PC-9 (cell line): ENCODE measurements around the gene MGST1. TPM values are rescaled to one million over a fixed set of nuclear protein-coding genes. Genes with fewer than 3 reads are reported as not detected.
A peak's percentile ranks its signal among the peaks of the same experiment; 100 is the strongest.
"Not testable (repeated sequence)": the region's sequence is repeated elsewhere in the genome, so short reads cannot be mapped to it uniquely, and the experiment has no call there.

ENCODE experiments used
- BruUV-seq: library from RNA; stranded (reverse); fragments of 400-500 nt; replicated peaks from 2 replicates; lab custom pipeline; 2021; lab: Mats Ljungman, UMichigan
- CTCF ChIA-PET: fragments of 300-600 bp; sonication (Branson Sonifier 250); formaldehyde crosslinking; loops from one replicate; lab custom pipeline; 2022; ENCODE audit warnings: antibody characterized with exemption; lab: Charles Lee
- POLR2A ChIA-PET: fragments of 300-600 bp; sonication (Branson Sonifier 250); formaldehyde crosslinking; loops from one replicate; lab custom pipeline; 2022; ENCODE audit warnings: antibody characterized with exemption; ENCODE audit not compliant: unreplicated experiment; lab: Charles Lee
- DNase-seq, 2 experiments: peaks; one replicate each; pipeline versions ENCODE4 v3.0.0 to v3.0.0-alpha.2; 2015 to 2022; ENCODE audit warnings: mixed read lengths in 1 of 2
- H2AFZ ChIP-seq: fragments of 200-600 bp; sonication (generic); 2 replicates; pipeline ENCODE4 v1.8.1; 2017; ENCODE audit warnings: antibody characterized with exemption
- H3F3A ChIP-seq: fragments of 200-600 bp; sonication (generic); 2 replicates; pipeline ENCODE4 v1.8.1; 2017; ENCODE audit warnings: antibody characterized with exemption, mild to moderate bottlenecking, low read depth; ENCODE audit not compliant: insufficient read depth
- H3K27ac ChIP-seq: fragments of 200-600 bp; sonication (generic); 2 replicates; pipeline ENCODE4 v1.6.1; 2016; ENCODE audit warnings: mixed run types
- H3K27me3 ChIP-seq: fragments of 200-600 bp; sonication (generic); 2 replicates; pipeline ENCODE4 v1.6.1; 2016; ENCODE audit warnings: low read depth, mixed run types; ENCODE audit not compliant: insufficient read depth
- H3K36me3 ChIP-seq: fragments of 200-600 bp; sonication (generic); 2 replicates; pipeline ENCODE4 v1.6.1; 2016; ENCODE audit warnings: low read depth, mixed run types
- H3K4me1 ChIP-seq: fragments of 200-600 bp; sonication (generic); replicated peaks from 2 replicates; pipeline ENCODE4 v1.6.1; 2016; ENCODE audit warnings: mixed run types; ENCODE audit not compliant: insufficient read depth
- H3K4me2 ChIP-seq: fragments of 200-600 bp; sonication (generic); 2 replicates; pipeline ENCODE4 v1.6.1; 2017; ENCODE audit warnings: mixed run types
- H3K4me3 ChIP-seq: fragments of 200-600 bp; sonication (generic); 2 replicates; pipeline ENCODE4 v1.6.1; 2016; ENCODE audit warnings: mixed run types
- H3K79me2 ChIP-seq: fragments of 200-600 bp; sonication (generic); 2 replicates; pipeline ENCODE4 v1.6.1; 2017; ENCODE audit warnings: low read depth, mixed run types
- H3K9me2 ChIP-seq: fragments of 200-600 bp; sonication (generic); 2 replicates; pipeline ENCODE4 v1.8.1; 2017; ENCODE audit warnings: mild to moderate bottlenecking; ENCODE audit not compliant: insufficient read depth
- H3K9me3 ChIP-seq: fragments of 200-600 bp; sonication (generic); 2 replicates; pipeline ENCODE4 v1.8.1; 2016; ENCODE audit warnings: low read depth; ENCODE audit not compliant: insufficient read depth
- H4K20me1 ChIP-seq: fragments of 200-600 bp; sonication (generic); 2 replicates; pipeline ENCODE4 v1.8.1; 2017; ENCODE audit not compliant: insufficient read depth
- EZH2 ChIP-seq: fragments of 200-600 bp; sonication (generic); IDR thresholded peaks from 2 replicates; pipeline ENCODE4 v1.8.0; 2017; ENCODE audit warnings: antibody characterized with exemption, low read depth
- intact Hi-C: fragments of 100-400 bp; cut with micrococcal nuclease; formaldehyde crosslinking; loops from one replicate; pipeline ENCODE4 v1.10.0; 2022; ENCODE audit not compliant: unreplicated experiment
- total RNA-seq: library from RNA; stranded (reverse); gene quantifications from 2 replicates; pipeline ENCODE4 v1.2.3, GENCODE V29; 2021
- TF ChIP-seq, protein P1 (sequence below): fragments of 200-600 bp; sonication (generic); conservative IDR thresholded peaks from 2 replicates; pipeline ENCODE4 v1.6.1; 2017; ENCODE audit warnings: mixed run types, antibody characterized with exemption, mild to moderate bottlenecking, moderate library complexity

Gene MGST1
- total RNA-seq, 1 experiment from 2014 or later = 766 TPM

DNA sequence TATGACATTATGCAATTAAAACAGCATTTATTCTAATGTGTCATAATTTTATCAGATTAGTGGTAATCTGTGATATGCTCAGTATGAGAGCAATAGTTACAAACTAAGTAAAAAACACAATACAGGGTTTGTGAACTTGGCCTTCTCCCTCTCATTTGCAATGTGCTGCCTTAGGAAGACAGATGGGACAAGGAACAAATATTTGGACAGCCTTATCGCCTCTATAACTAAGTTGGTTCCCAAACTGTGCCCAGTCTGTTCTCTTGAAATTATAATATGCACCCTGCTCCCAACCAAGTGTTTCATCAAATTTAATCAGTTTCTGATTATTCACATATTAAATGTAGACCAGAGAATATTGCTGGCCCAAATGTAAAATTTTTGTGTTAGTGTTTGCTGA is 22.7 kb downstream of the MGST1 start:
- Histone ChIP-seq H3K79me2 (no peaks in the 10 kb centered on the region), H3K27ac (no peak overlapping the region), H3K9me2 (no peaks in the 10 kb centered on the region), H3K27me3 (no peaks in the 10 kb centered on the region), H4K20me1 (no peaks in the 10 kb centered on the region), H2AFZ (no peak overlapping the region), H3K4me3 (no peak overlapping the region), H3K9me3 (no peaks in the 10 kb centered on the region), H3F3A (peaks cover 7% of the 10 kb centered on the region; the same call in 1 of the 2 replicates), H3K36me3 (0 out of 2 replicates have a peak, but pooled peaks cover 3% of the 10 kb centered on the region), H3K4me2 (no peak overlapping the region), H3K4me1 (no peaks in the 10 kb centered on the region)
- POLR2A ChIA-PET = no interaction called here
- CTCF ChIA-PET = no interaction called here
- DNase-seq = no peak
- no peak for TF ChIP-seq EZH2
- TF ChIP-seq, protein P1, sequence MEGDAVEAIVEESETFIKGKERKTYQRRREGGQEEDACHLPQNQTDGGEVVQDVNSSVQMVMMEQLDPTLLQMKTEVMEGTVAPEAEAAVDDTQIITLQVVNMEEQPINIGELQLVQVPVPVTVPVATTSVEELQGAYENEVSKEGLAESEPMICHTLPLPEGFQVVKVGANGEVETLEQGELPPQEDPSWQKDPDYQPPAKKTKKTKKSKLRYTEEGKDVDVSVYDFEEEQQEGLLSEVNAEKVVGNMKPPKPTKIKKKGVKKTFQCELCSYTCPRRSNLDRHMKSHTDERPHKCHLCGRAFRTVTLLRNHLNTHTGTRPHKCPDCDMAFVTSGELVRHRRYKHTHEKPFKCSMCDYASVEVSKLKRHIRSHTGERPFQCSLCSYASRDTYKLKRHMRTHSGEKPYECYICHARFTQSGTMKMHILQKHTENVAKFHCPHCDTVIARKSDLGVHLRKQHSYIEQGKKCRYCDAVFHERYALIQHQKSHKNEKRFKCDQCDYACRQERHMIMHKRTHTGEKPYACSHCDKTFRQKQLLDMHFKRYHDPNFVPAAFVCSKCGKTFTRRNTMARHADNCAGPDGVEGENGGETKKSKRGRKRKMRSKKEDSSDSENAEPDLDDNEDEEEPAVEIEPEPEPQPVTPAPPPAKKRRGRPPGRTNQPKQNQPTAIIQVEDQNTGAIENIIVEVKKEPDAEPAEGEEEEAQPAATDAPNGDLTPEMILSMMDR = no peak
- BruUV-seq = no TSS peak
- intact Hi-C loops = no loop called here

GRCh38 chr12:16382652-16383312 is 35.3 kb downstream of the MGST1 start:
- not testable (repeated sequence) for H3K9me3 ChIP-seq, BruUV-seq, H4K20me1 ChIP-seq, H3K79me2 ChIP-seq, H3K36me3 ChIP-seq, H3K27me3 ChIP-seq, H3K9me2 ChIP-seq
- H2AFZ ChIP-seq = peak overlapping the region; percentile 80
- peak overlapping the region; percentile 68 for H3K4me3 ChIP-seq
- H3K4me1 ChIP-seq = peaks cover 14% of the 10 kb centered on the region; the same call in 1 of the 2 replicates
- H3K27ac ChIP-seq = peak overlapping the region; percentile 58
- peak overlapping the region; percentile 77 for H3K4me2 ChIP-seq
- peaks cover 14% of the 10 kb centered on the region; the same call in 1 of the 2 replicates for H3F3A ChIP-seq
- DNase-seq = peak in 1 of 2 experiments; percentile 75
- POLR2A ChIA-PET = interaction anchor here (0.6 to 0.7 kb wide), 3 partner anchors 86 to 222 kb away, joined by 3 to 6 read pairs (median 5); no protein-coding TSS in a partner anchor
- CTCF ChIA-PET = interaction anchor here (0.6 kb wide), 1 partner anchor 331 kb away, joined by 3 read pairs; no protein-coding TSS in a partner anchor
- intact Hi-C loops = loop anchor here (1.0 to 10.0 kb wide), 4 partner anchors 217 to 1542 kb away; no protein-coding TSS in a partner anchor

GRCh38 chr12:16384732-16385131 is 37.3 kb downstream of the MGST1 start:
- Histone ChIP-seq H3F3A (peaks cover 14% of the 10 kb centered on the region; the same call in 1 of the 2 replicates), H3K4me2 (no peak overlapping the region), H4K20me1 (no peaks in the 10 kb centered on the region), H3K36me3 (no peaks in the 10 kb centered on the region), H3K27ac (no peak overlapping the region), H3K4me1 (peaks cover 14% of the 10 kb centered on the region; the same call in 1 of the 2 replicates), H3K4me3 (no peak overlapping the region), H3K9me2 (no peaks in the 10 kb centered on the region), H2AFZ (no peak overlapping the region), H3K9me3 (no peaks in the 10 kb centered on the region), H3K27me3 (no peaks in the 10 kb centered on the region), H3K79me2 (no peaks in the 10 kb centered on the region)
- no TSS peak for BruUV-seq
- POLR2A ChIA-PET = no interaction called here
- intact Hi-C loops = loop anchor here (5.0 to 10.0 kb wide), 5 partner anchors 230 to 1608 kb away; no protein-coding TSS in a partner anchor
- TF ChIP-seq EZH2 = no peak
- TF ChIP-seq, protein P1 = no peak
- DNase-seq = no peak
- CTCF ChIA-PET = no interaction called here
